HL-60 (cell line): ENCODE measurements around the gene ZNF638.

Source experiments
- DNase-seq, 2 experiments: peaks; one replicate each; pipeline ENCODE4 v3.0.0-alpha.2; 2010 to 2020; ENCODE audit warnings: low read depth in 1 of 2, low spot score in 1 of 2
- H3K27ac ChIP-seq: fragments of 250-450 bp; sonication (Bioruptor Pico); replicated peaks from 2 replicates; pipeline ENCODE4 v1.5.1; 2020; ENCODE audit warnings: mild to moderate bottlenecking, moderate library complexity
- H3K27me3 ChIP-seq: fragments of 250-450 bp; sonication (Bioruptor Pico); 2 replicates; pipeline ENCODE4 v1.5.1; 2021; ENCODE audit warnings: mild to moderate bottlenecking, moderate library complexity; ENCODE audit not compliant: insufficient read depth, poor library complexity, severe bottlenecking
- H3K4me3 ChIP-seq: replicated peaks from 2 replicates; pipeline ENCODE4 v1.5.1; 2011; ENCODE audit warnings: mild to moderate bottlenecking, control low read depth, low read length; ENCODE audit not compliant: insufficient read depth
- CTCF ChIP-seq: IDR thresholded peaks from one replicate; pipeline ENCODE4 v1.5.1; 2011; ENCODE audit warnings: low read length, control low read depth, inconsistent platforms; ENCODE audit not compliant: insufficient read depth
- GABPA ChIP-seq: IDR thresholded peaks from 2 replicates; pipeline ENCODE4 v1.6.1; 2012; ENCODE audit warnings: low read depth
- POLR2AphosphoS5 ChIP-seq: IDR thresholded peaks from 2 replicates; pipeline ENCODE4 v1.6.1; 2012; ENCODE audit warnings: low read depth
- REST ChIP-seq: IDR thresholded peaks from 2 replicates; pipeline ENCODE4 v1.6.1; 2012; ENCODE audit warnings: low read depth; ENCODE audit not compliant: insufficient replicate concordance
- SPI1 ChIP-seq: IDR thresholded peaks from 2 replicates; pipeline ENCODE4 v1.6.1; 2012; ENCODE audit warnings: low read depth, mild to moderate bottlenecking, borderline replicate concordance

Gene ZNF638

GRCh38 chr2:71336384-71336783, 4.8 kb downstream of the ZNF638 start:
- no peak for TF ChIP-seq SPI1
- TF ChIP-seq GABPA: no peak
- no peak for TF ChIP-seq POLR2AphosphoS5
- no peak for TF ChIP-seq REST
- TF ChIP-seq CTCF: no peak
- Histone ChIP-seq H3K27me3 (no peaks in the 10 kb centered on the region), H3K4me3 (no peak overlapping the region), H3K27ac (no peak overlapping the region)
- no peak for DNase-seq

GRCh38 chr2:71336802-71337201, 5.2 kb downstream of the ZNF638 start:
- DNase-seq: no peak
- H3K27ac ChIP-seq: no peak overlapping the region
- TF ChIP-seq REST: no peak
- no peak for TF ChIP-seq GABPA
- TF ChIP-seq POLR2AphosphoS5: no peak
- TF ChIP-seq CTCF: no peak
- TF ChIP-seq SPI1: no peak
- H3K4me3 ChIP-seq: no peak overlapping the region
- H3K27me3 ChIP-seq: no peaks in the 10 kb centered on the region

GRCh38 chr2:71337776-71338175, 6.2 kb downstream of the ZNF638 start:
- no peak for DNase-seq
- Histone ChIP-seq H3K27ac (no peak overlapping the region), H3K4me3 (no peak overlapping the region), H3K27me3 (no peaks in the 10 kb centered on the region)
- TF ChIP-seq CTCF: no peak
- TF ChIP-seq POLR2AphosphoS5: no peak
- no peak for TF ChIP-seq SPI1
- no peak for TF ChIP-seq REST
- TF ChIP-seq GABPA: no peak
